BJ (cell line): Measurements from ENCODE around the gene LAMA3. TPM values are rescaled to one million over a fixed set of nuclear protein-coding genes. Genes with fewer than 3 reads are reported as not detected.

ENCODE experiments used
- CTCF ChIA-PET: fragments of 350-600 bp; formaldehyde crosslinking; extraction: SDS; loops from one replicate; lab custom pipeline; 2021; ENCODE audit warnings: antibody characterized with exemption, inconsistent platforms; lab: Yijun Ruan, JAX
- POLR2A ChIA-PET: fragments of 300-600 bp; sonication (Branson Sonifier 250); formaldehyde crosslinking; extraction: SDS; loops from one replicate; lab custom pipeline; 2021; ENCODE audit warnings: antibody characterized with exemption; lab: Charles Lee
- DNase-seq: peaks from one replicate; pipeline ENCODE4 v3.0.0-alpha.2; 2011; ENCODE audit warnings: low read depth
- H3K27me3 ChIP-seq: 2 replicates; pipeline ENCODE4 v1.6.0; 2011; ENCODE audit warnings: low read length; ENCODE audit not compliant: control insufficient read depth, insufficient read depth
- H3K36me3 ChIP-seq: 2 replicates; pipeline ENCODE4 v1.5.1; 2011; ENCODE audit warnings: low read length; ENCODE audit not compliant: control insufficient read depth, insufficient read depth
- H3K4me3 ChIP-seq: 2 replicates; pipeline ENCODE4 v1.5.1; 2011; ENCODE audit warnings: low read depth, mild to moderate bottlenecking, control low read depth, low read length
- CTCF ChIP-seq: IDR thresholded peaks from 2 replicates; pipeline ENCODE4 v1.5.1; 2011; ENCODE audit warnings: low read depth, mild to moderate bottlenecking, control low read depth, inconsistent platforms, low read length, moderate library complexity; ENCODE audit not compliant: insufficient read depth
- polyA plus RNA-seq: library from polyadenylated mRNA; depleted of rRNA; stranded (reverse); fragments of >200 nt; gene quantifications from 2 replicates; pipeline ENCODE4 v1.2.3, GENCODE V29; 2011

LAMA3 gene
- polyA plus RNA-seq, 1 experiment = 5.6 TPM

GRCh38 chr18:23779696-23780303, 90.5 kb downstream of the LAMA3 start:
- peak; percentile 62 for DNase-seq
- Histone ChIP-seq H3K36me3 (no peaks in the 10 kb centered on the region), H3K4me3 (no peak overlapping the region), H3K27me3 (no peaks in the 10 kb centered on the region)
- ChIA-PET CTCF (interaction anchor here (0.7 to 1.6 kb wide), 7 partner anchors 13 to 264 kb away, joined by 3 to 8 read pairs (median 4); no protein-coding TSS in a partner anchor), POLR2A (interaction anchor here (0.6 to 0.7 kb wide), 2 partner anchors 107 to 152 kb away, joined by 3 to 5 read pairs; no protein-coding TSS in a partner anchor)
- TF ChIP-seq CTCF = no peak; the same call in 1 of the 2 replicates

GRCh38 chr18:23784832-23785245, 95.6 kb downstream of the LAMA3 start:
- ChIA-PET CTCF (interaction anchor here (0.6 to 2.7 kb wide), 3 partner anchors 12 to 272 kb away, joined by 3 to 10 read pairs (median 3); no protein-coding TSS in a partner anchor), POLR2A (no interaction called here)
- DNase-seq = peak; percentile 66
- no peak for TF ChIP-seq CTCF
- H3K27me3 ChIP-seq = no peaks in the 10 kb centered on the region
- H3K36me3 ChIP-seq = no peaks in the 10 kb centered on the region
- no peak overlapping the region for H3K4me3 ChIP-seq

GRCh38 chr18:23793051-23793450, 103.8 kb downstream of the LAMA3 start:
- no peak for DNase-seq
- Histone ChIP-seq H3K27me3 (no peaks in the 10 kb centered on the region), H3K4me3 (no peak overlapping the region), H3K36me3 (no peaks in the 10 kb centered on the region)
- POLR2A ChIA-PET = no interaction called here
- CTCF ChIA-PET = interaction anchor here (1.1 kb wide), 1 partner anchor 13 kb away, joined by 3 read pairs; no protein-coding TSS in a partner anchor
- TF ChIP-seq CTCF = no peak

- Histone ChIP-seq H3K27me3 (no peaks in the 10 kb centered on the region), H3K36me3 (no peaks in the 10 kb centered on the region), H3K4me3 (no peak overlapping the region)
- ChIA-PET POLR2A (no interaction called here), CTCF (no interaction called here)
- no peak for TF ChIP-seq CTCF
- DNase-seq = no peak
These were observed 105.0 kb downstream of the LAMA3 start for GRCh38 chr18:23793985-23794867.

- ChIA-PET CTCF (interaction anchor here (1.0 to 1.5 kb wide), 4 partner anchors 12 to 95 kb away, joined by 3 to 4 read pairs (median 4); no protein-coding TSS in a partner anchor), POLR2A (no interaction called here)
- DNase-seq = no peak
- H3K36me3 ChIP-seq = no peaks in the 10 kb centered on the region
- no peak for TF ChIP-seq CTCF
- H3K4me3 ChIP-seq = no peak overlapping the region
- H3K27me3 ChIP-seq = no peaks in the 10 kb centered on the region
These were observed 109.0 kb downstream of the LAMA3 start for GRCh38 chr18:23798249-23798648.
